Peyer's patch (tissue), 4 donors: ENCODE results near the gene PCGF3.

Source experiments
- POLR2A ChIP-seq, 2 donors: fragments of 450-650 bp; IDR thresholded peaks; one replicate each; pipeline ENCODE4 v1.5.1; 2017; ENCODE audit warnings: antibody characterized with exemption in 2 of 2, mild to moderate bottlenecking in 2 of 2, moderate library complexity in 2 of 2
- TF ChIP-seq, protein P1 (sequence below), 6 experiments: fragments of 450-650 bp in 4 of 6; fragments of 200-600 bp in 2 of 6; sonication (generic) in 1 of 6; IDR thresholded peaks; one replicate each; pipeline ENCODE4 v1.5.1; 2017 to 2019; ENCODE audit warnings: antibody characterized with exemption in 6 of 6, mild to moderate bottlenecking in 3 of 6, moderate library complexity in 1 of 6

GRCh38 chr4:791898-792625, 86.4 kb downstream of the PCGF3 start:
- TF ChIP-seq, protein P1, sequence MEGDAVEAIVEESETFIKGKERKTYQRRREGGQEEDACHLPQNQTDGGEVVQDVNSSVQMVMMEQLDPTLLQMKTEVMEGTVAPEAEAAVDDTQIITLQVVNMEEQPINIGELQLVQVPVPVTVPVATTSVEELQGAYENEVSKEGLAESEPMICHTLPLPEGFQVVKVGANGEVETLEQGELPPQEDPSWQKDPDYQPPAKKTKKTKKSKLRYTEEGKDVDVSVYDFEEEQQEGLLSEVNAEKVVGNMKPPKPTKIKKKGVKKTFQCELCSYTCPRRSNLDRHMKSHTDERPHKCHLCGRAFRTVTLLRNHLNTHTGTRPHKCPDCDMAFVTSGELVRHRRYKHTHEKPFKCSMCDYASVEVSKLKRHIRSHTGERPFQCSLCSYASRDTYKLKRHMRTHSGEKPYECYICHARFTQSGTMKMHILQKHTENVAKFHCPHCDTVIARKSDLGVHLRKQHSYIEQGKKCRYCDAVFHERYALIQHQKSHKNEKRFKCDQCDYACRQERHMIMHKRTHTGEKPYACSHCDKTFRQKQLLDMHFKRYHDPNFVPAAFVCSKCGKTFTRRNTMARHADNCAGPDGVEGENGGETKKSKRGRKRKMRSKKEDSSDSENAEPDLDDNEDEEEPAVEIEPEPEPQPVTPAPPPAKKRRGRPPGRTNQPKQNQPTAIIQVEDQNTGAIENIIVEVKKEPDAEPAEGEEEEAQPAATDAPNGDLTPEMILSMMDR (IDR thresholded peaks at IDR 0.05): no peak
- TF ChIP-seq POLR2A (IDR thresholded peaks at IDR 0.05): no peak
